ENCODE measurements around the gene MYBPHL. TPM values are rescaled to one million over a fixed set of nuclear protein-coding genes. Genes with fewer than 3 reads are reported as not detected.
A peak's percentile ranks its signal among the peaks of the same experiment; 100 is the strongest.

MYBPHL gene
- total RNA-seq, 4 donors from 2014 or later: not detected

- Histone ChIP-seq H3K4me1 (peaks cover 4 to 22% (median 17%) of the 10 kb centered on the region in 4 donors), H3K27ac (replicated peaks in 1 of 4) (no peak overlapping the region), H3K9me3 (no peaks in the 10 kb centered on the region), H3K27me3 (no peaks in the 10 kb centered on the region), H3K4me3 (no peak overlapping the region), H3K36me3 (peaks cover 0 to 83% (median 39%) of the 10 kb centered on the region in 4 donors)
- DNase-seq (ENCODE audit: extremely low spot score): no peak
- WGBS: 93% methylated on average over 10 of the region's 13 CpGs
- intact Hi-C loops (cut with DNase I): no loop called here
- no peak for TF ChIP-seq CTCF (IDR thresholded peaks at IDR 0.05)
- TF ChIP-seq POLR2AphosphoS5 (IDR thresholded peaks at IDR 0.05): no peak
- TF ChIP-seq POLR2A (IDR thresholded peaks at IDR 0.05; ENCODE audit: low read depth): no peak
- no peak for TF ChIP-seq EP300 (IDR thresholded peaks at IDR 0.05)
Observed at GRCh38 chr1:109265741-109266330, 41.0 kb downstream of the MYBPHL start.

GRCh38 chr1:109265016-109265415 is 41.8 kb downstream of the MYBPHL start:
- TF ChIP-seq EP300 (IDR thresholded peaks at IDR 0.05) (no peak), POLR2A (IDR thresholded peaks at IDR 0.05; ENCODE audit: low read depth) (no peak), POLR2AphosphoS5 (IDR thresholded peaks at IDR 0.05) (no peak), CTCF (IDR thresholded peaks at IDR 0.05) (no peak)
- H3K9me3 ChIP-seq: no peaks in the 10 kb centered on the region
- WGBS: no CpG with 5 or more reads among the region's 4 CpGs
- no peak for DNase-seq (ENCODE audit: extremely low spot score)
- intact Hi-C loops (cut with DNase I): no loop called here
- H3K27me3 ChIP-seq: no peaks in the 10 kb centered on the region
- no peak overlapping the region for H3K27ac ChIP-seq (replicated peaks in 1 of 4)
- H3K4me1 ChIP-seq: peaks cover 4 to 22% (median 17%) of the 10 kb centered on the region in 4 donors
- peaks cover 0 to 80% (median 37%) of the 10 kb centered on the region in 4 donors for H3K36me3 ChIP-seq
- H3K4me3 ChIP-seq: no peak overlapping the region

- WGBS: 68% methylated on average over 4 of the region's 9 CpGs
Observed at GRCh38 chr1:109264379-109264755, 42.4 kb downstream of the MYBPHL start.

GRCh38 chr1:109263597-109264378 is 43.0 kb downstream of the MYBPHL start:
- H3K4me3 ChIP-seq: no peak overlapping the region
- no peaks in the 10 kb centered on the region for H3K9me3 ChIP-seq
- no peak for DNase-seq (ENCODE audit: extremely low spot score)
- TF ChIP-seq CTCF (IDR thresholded peaks at IDR 0.05): peak in 2 of 3 experiments; percentile 92 to 95
- TF ChIP-seq POLR2AphosphoS5 (IDR thresholded peaks at IDR 0.05): peak; percentile 40 to 64
- TF ChIP-seq EP300 (IDR thresholded peaks at IDR 0.05): no peak
- no peak for TF ChIP-seq POLR2A (IDR thresholded peaks at IDR 0.05; ENCODE audit: low read depth)
- H3K4me1 ChIP-seq: peaks cover 4 to 22% (median 17%) of the 10 kb centered on the region in 4 donors
- H3K27me3 ChIP-seq: no peaks in the 10 kb centered on the region
- intact Hi-C loops (cut with DNase I): loop anchor here (5.0 kb wide), 1 partner anchor 139 kb away; no protein-coding TSS in a partner anchor
- peaks cover 0 to 79% (median 38%) of the 10 kb centered on the region in 4 donors for H3K36me3 ChIP-seq
- H3K27ac ChIP-seq (replicated peaks in 1 of 4): peak overlapping the region in 3 of 4 donors; percentile 26 to 53 (median 40)
- 52% methylated on average over 6 of the region's 29 CpGs for WGBS

More at GRCh38 chr1:109264379-109264755, 42.4 kb downstream of the MYBPHL start:
- Histone ChIP-seq H3K4me1 (peaks cover 4 to 22% (median 17%) of the 10 kb centered on the region in 4 donors), H3K9me3 (no peaks in the 10 kb centered on the region), H3K36me3 (peaks cover 0 to 79% (median 36%) of the 10 kb centered on the region in 4 donors), H3K27me3 (no peaks in the 10 kb centered on the region), H3K27ac (replicated peaks in 1 of 4) (no peak overlapping the region), H3K4me3 (no peak overlapping the region)
- TF ChIP-seq POLR2A (IDR thresholded peaks at IDR 0.05; ENCODE audit: low read depth): no peak
- no peak for TF ChIP-seq CTCF (IDR thresholded peaks at IDR 0.05)
- no peak for TF ChIP-seq POLR2AphosphoS5 (IDR thresholded peaks at IDR 0.05)
- TF ChIP-seq EP300 (IDR thresholded peaks at IDR 0.05): no peak
- intact Hi-C loops (cut with DNase I): loop anchor here (5.0 kb wide), 1 partner anchor 138 kb away; no protein-coding TSS in a partner anchor
- no peak for DNase-seq (ENCODE audit: extremely low spot score)
